ENCODE data around the gene HDAC2.

Gene HDAC2

DNA sequence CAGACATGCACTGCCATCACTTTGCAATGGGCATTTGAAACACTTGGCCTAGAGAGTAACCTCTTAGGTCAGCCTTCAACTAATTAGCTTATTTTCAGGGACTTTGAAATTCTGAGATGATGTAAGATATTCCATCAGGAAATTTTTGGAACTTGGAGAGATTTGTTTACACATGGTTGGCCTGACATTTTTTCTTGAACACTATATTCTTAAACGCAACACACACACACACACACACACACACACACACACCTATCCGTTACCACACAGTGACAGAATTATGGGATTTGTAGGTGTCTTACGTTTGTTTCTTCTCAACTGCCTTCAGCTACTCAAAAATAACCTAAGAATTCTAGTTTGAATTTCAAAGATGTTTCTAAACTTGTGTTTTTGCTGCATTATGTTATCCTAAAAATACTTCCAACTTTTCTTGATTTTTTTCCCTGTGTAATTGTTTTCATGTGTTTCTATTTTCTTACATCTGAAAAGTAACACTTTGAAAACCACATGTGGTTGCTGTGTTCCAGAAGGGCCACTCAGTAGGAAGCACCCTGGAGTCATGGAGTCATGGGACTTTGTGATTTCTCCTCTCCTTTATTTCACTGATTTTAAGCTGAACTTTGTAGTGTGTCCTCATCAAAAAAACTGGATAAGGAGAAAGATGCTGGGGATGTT lies 81.9 kb downstream of the HDAC2 start:
- Histone ChIP-seq H3K36me3 (ENCODE audit: control insufficient read depth, insufficient read depth, low read length) (no peaks in the 10 kb centered on the region), H3K4me1 (ENCODE audit: control insufficient read depth, insufficient read depth, low read length) (no peaks in the 10 kb centered on the region), H3K27me3 (ENCODE audit: control insufficient read depth, insufficient read depth, low read length) (no peaks in the 10 kb centered on the region), H3K9me3 (ENCODE audit: control insufficient read depth, insufficient read depth, low read length) (no peaks in the 10 kb centered on the region), H3K4me3 (ENCODE audit: low read length) (no peak overlapping the region), H3K27ac (ENCODE audit: low read length) (no peak overlapping the region)
- WGBS (ENCODE audit: insufficient coverage, insufficient read length) = no CpG with 5 or more reads among the region's 3 CpGs
- DNase-seq (ENCODE audit: low read depth, low spot score) = no peak

DNA sequence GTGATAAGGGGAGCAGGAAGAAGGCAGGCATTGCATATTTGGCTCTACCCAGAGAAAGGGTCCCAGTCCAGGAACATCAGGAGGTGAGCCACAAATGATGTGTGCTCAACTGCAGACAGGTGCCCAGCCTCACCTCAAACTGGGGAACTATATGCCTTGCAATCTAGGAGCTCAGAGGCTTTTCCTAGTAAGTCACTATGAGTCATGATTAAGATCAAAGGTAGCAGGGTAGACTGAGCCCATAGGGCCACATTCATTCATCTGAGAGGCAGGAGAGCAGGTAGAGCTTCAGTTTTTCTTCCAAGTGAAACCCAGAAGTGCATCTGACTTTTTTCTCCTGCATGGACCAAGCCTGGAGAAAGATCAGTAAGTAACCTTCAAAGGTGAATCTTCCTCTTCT lies 82.5 kb downstream of the HDAC2 start:
- no peak for DNase-seq (ENCODE audit: low read depth, low spot score)
- H3K9me3 ChIP-seq (ENCODE audit: control insufficient read depth, insufficient read depth, low read length) = no peaks in the 10 kb centered on the region
- no peaks in the 10 kb centered on the region for H3K27me3 ChIP-seq (ENCODE audit: control insufficient read depth, insufficient read depth, low read length)
- H3K4me1 ChIP-seq (ENCODE audit: control insufficient read depth, insufficient read depth, low read length) = no peaks in the 10 kb centered on the region
- no peak overlapping the region for H3K27ac ChIP-seq (ENCODE audit: low read length)
- no peak overlapping the region for H3K4me3 ChIP-seq (ENCODE audit: low read length)
- no peaks in the 10 kb centered on the region for H3K36me3 ChIP-seq (ENCODE audit: control insufficient read depth, insufficient read depth, low read length)

GRCh38 chr6:113886512-113886911 lies 84.4 kb downstream of the HDAC2 start:
- no peaks in the 10 kb centered on the region for H3K27me3 ChIP-seq (ENCODE audit: control insufficient read depth, insufficient read depth, low read length)
- DNase-seq (ENCODE audit: low read depth, low spot score) = no peak
- H3K4me1 ChIP-seq (ENCODE audit: control insufficient read depth, insufficient read depth, low read length) = no peaks in the 10 kb centered on the region
- no peak overlapping the region for H3K27ac ChIP-seq (ENCODE audit: low read length)
- H3K9me3 ChIP-seq (ENCODE audit: control insufficient read depth, insufficient read depth, low read length) = no peaks in the 10 kb centered on the region
- WGBS (ENCODE audit: insufficient coverage, insufficient read length) = no CpG with 5 or more reads among the region's 1 CpG
- H3K36me3 ChIP-seq (ENCODE audit: control insufficient read depth, insufficient read depth, low read length) = no peaks in the 10 kb centered on the region
- H3K4me3 ChIP-seq (ENCODE audit: low read length) = no peak overlapping the region

DNA sequence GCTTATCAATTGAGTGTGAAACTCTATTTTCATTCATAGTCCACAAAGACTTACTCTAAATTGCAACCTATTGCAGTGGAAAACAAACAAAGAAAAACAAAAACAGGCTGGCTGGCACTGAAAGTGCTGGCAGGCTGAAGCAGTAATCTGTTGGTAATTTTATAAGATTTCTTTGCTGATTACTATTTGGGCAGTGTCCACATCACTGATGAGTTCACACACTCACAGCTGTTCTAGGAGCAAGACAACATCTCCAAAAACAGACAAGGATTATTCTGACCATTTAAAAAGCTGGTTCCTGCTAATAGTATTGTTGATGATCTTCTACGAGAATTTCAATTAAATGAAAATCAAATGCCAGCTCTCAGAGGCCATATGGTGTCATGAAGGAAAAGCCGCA lies 86.9 kb downstream of the HDAC2 start:
- no peaks in the 10 kb centered on the region for H3K36me3 ChIP-seq (ENCODE audit: control insufficient read depth, insufficient read depth, low read length)
- no peak for DNase-seq (ENCODE audit: low read depth, low spot score)
- H3K27ac ChIP-seq (ENCODE audit: low read length) = no peak overlapping the region
- H3K4me3 ChIP-seq (ENCODE audit: low read length) = no peak overlapping the region
- H3K9me3 ChIP-seq (ENCODE audit: control insufficient read depth, insufficient read depth, low read length) = no peaks in the 10 kb centered on the region
- no peaks in the 10 kb centered on the region for H3K4me1 ChIP-seq (ENCODE audit: control insufficient read depth, insufficient read depth, low read length)
- H3K27me3 ChIP-seq (ENCODE audit: control insufficient read depth, insufficient read depth, low read length) = no peaks in the 10 kb centered on the region
- WGBS (ENCODE audit: insufficient coverage, insufficient read length) = no CpG with 5 or more reads among the region's 2 CpGs
